H1 (cell line): ENCODE results near the gene PPM1F. TPM values are rescaled to one million over a fixed set of nuclear protein-coding genes. Genes with fewer than 3 reads are reported as not detected.
"Not testable (repeated sequence)": the region's sequence is repeated elsewhere in the genome, so short reads cannot be mapped to it uniquely, and the experiment has no call there.

Experiments used
- CTCF ChIA-PET: fragments of 300-600 bp; sonication (Branson Sonifier 250); formaldehyde crosslinking; loops from one replicate; lab custom pipeline; 2021; ENCODE audit not compliant: partially characterized antibody; lab: Charles Lee
- POLR2A ChIA-PET: fragments of 300-600 bp; sonication (Branson Sonifier 250); formaldehyde crosslinking; loops from one replicate; lab custom pipeline; 2021; ENCODE audit warnings: inconsistent platforms; ENCODE audit not compliant: partially characterized antibody; lab: Charles Lee
- DNase-seq, 2 experiments: peaks; one replicate each; pipeline versions ENCODE4 v3.0.0 to v3.0.0-alpha.2; 2010 to 2022; ENCODE audit warnings: low spot score in 2 of 2, low read depth in 1 of 2, mixed read lengths in 1 of 2
- FAIRE-seq: peaks from 2 replicates; lab custom pipeline; 2011; peaks lifted over from hg19 to GRCh38; lab: Jason Lieb, UNC
- H2AFZ ChIP-seq: 2 replicates; pipeline ENCODE4 v1.8.1; 2012; ENCODE audit warnings: low read length, inconsistent platforms
- H2AK5ac ChIP-seq: 2 replicates; pipeline ENCODE4 v1.6.1; 2013; ENCODE audit warnings: low read depth, low read length
- H2BK120ac ChIP-seq: replicated peaks from 2 replicates; pipeline ENCODE3; 2013; ENCODE audit warnings: low read depth, low read length, inconsistent platforms
- H2BK12ac ChIP-seq: 2 replicates; pipeline ENCODE4 v1.6.1; 2013; ENCODE audit warnings: low read depth, low read length
- H2BK15ac ChIP-seq: 2 replicates; pipeline ENCODE4 v1.6.1; 2013; ENCODE audit warnings: low read length
- H2BK20ac ChIP-seq: 2 replicates; pipeline ENCODE4 v1.6.1; 2013; ENCODE audit warnings: low read length
- H2BK5ac ChIP-seq: 2 replicates; pipeline ENCODE4 v1.6.1; 2013; ENCODE audit warnings: low read depth, low read length
- H3K14ac ChIP-seq: 2 replicates; pipeline ENCODE4 v1.6.1; 2013; ENCODE audit warnings: inconsistent platforms; ENCODE audit not compliant: insufficient read length
- H3K18ac ChIP-seq: 2 replicates; pipeline ENCODE4 v1.6.1; 2013; ENCODE audit warnings: low read length; ENCODE audit errors: extremely low read depth
- H3K23ac ChIP-seq: 2 replicates; pipeline ENCODE4 v1.6.1; 2013; ENCODE audit warnings: inconsistent platforms; ENCODE audit not compliant: insufficient read length
- H3K23me2 ChIP-seq: 2 replicates; pipeline ENCODE4 v1.6.1; 2013; ENCODE audit warnings: low read depth, low read length
- H3K27ac ChIP-seq: 2 replicates; pipeline ENCODE4 v1.6.1; 2011; ENCODE audit warnings: low read depth, low read length, inconsistent platforms
- H3K27me3 ChIP-seq, 4 experiments: replicated peaks in 1 of 4; 1 replicate in 1 of 4; 2 replicates in 3 of 4; pipeline versions ENCODE4 v1.6.1 to v1.8.1; 2011 to 2013; ENCODE audit warnings: low read length in 3 of 4, mild to moderate bottlenecking in 3 of 4, inconsistent platforms in 2 of 4, mixed read lengths in 2 of 4, moderate library complexity in 1 of 4; ENCODE audit not compliant: control insufficient read depth in 3 of 4, insufficient read depth in 3 of 4; ENCODE audit errors: extremely low read depth in 1 of 4
- H3K36me3 ChIP-seq, 4 experiments: 2 replicates each; pipeline versions ENCODE4 v1.6.1 to v1.8.1; 2011 to 2013; ENCODE audit warnings: mild to moderate bottlenecking in 4 of 4, low read length in 3 of 4, moderate library complexity in 2 of 4, control low read depth in 1 of 4, inconsistent platforms in 1 of 4; ENCODE audit not compliant: insufficient read depth in 4 of 4, control insufficient read depth in 2 of 4
- H3K4ac ChIP-seq: replicated peaks from 2 replicates; pipeline ENCODE3; 2013; ENCODE audit warnings: low read length, low read depth, mixed read lengths, inconsistent platforms; ENCODE audit not compliant: insufficient read length
- H3K4me1 ChIP-seq, 4 experiments: replicated peaks in 1 of 4; 1 replicate in 1 of 4; 2 replicates in 3 of 4; pipeline versions ENCODE4 v1.6.1 to v1.8.1; 2011 to 2013; ENCODE audit warnings: low read length in 3 of 4, inconsistent platforms in 2 of 4, mixed read lengths in 1 of 4; ENCODE audit not compliant: insufficient read depth in 4 of 4, control insufficient read depth in 3 of 4
- H3K4me2 ChIP-seq, 2 experiments: 2 replicates each; pipeline versions ENCODE4 v1.6.1 to v1.8.1; 2011 to 2013; ENCODE audit warnings: low read depth in 2 of 2, low read length in 2 of 2, control low read depth in 1 of 2, inconsistent platforms in 1 of 2, mild to moderate bottlenecking in 1 of 2; ENCODE audit not compliant: insufficient read depth in 1 of 2
- H3K4me3 ChIP-seq, 4 experiments: fragments of 200-600, 300-600 bp in 1 of 4; sonication (generic), shearing (Covaris generic), sonication (Bioruptor Twin) in 1 of 4; 2 replicates each; pipeline versions ENCODE4 v1.5.1 to v1.8.1; 2011 to 2016; ENCODE audit warnings: low read length in 4 of 4, low read depth in 3 of 4, control low read depth in 2 of 4, inconsistent platforms in 2 of 4, mild to moderate bottlenecking in 2 of 4, mixed read lengths in 1 of 4, moderate library complexity in 1 of 4; ENCODE audit not compliant: insufficient read depth in 2 of 4; ENCODE audit errors: extremely low read depth in 1 of 4
- H3K56ac ChIP-seq: replicated peaks from 2 replicates; pipeline ENCODE3; 2013; ENCODE audit warnings: low read depth, mild to moderate bottlenecking, mixed read lengths, low read length, inconsistent platforms; ENCODE audit not compliant: insufficient read length
- H3K79me1 ChIP-seq: 2 replicates; pipeline ENCODE4 v1.6.1; 2013; ENCODE audit warnings: low read depth, low read length, control low read depth
- H3K79me2 ChIP-seq, 2 experiments: 2 replicates each; pipeline versions ENCODE4 v1.6.1 to v1.8.1; 2012 to 2013; ENCODE audit warnings: low read length in 2 of 2, mild to moderate bottlenecking in 2 of 2, inconsistent platforms in 1 of 2; ENCODE audit not compliant: insufficient read depth in 2 of 2, control insufficient read depth in 1 of 2
- H3K9ac ChIP-seq, 4 experiments: replicated peaks in 1 of 4; 1 replicate in 1 of 4; 2 replicates in 3 of 4; pipeline versions ENCODE4 v1.6.1 to v1.8.1; 2011 to 2013; ENCODE audit warnings: low read depth in 3 of 4, low read length in 3 of 4, control low read depth in 2 of 4, mild to moderate bottlenecking in 2 of 4, moderate library complexity in 2 of 4, inconsistent platforms in 1 of 4; ENCODE audit errors: extremely low read depth in 1 of 4
- H3K9me3 ChIP-seq, 2 experiments: 2 replicates each; pipeline versions ENCODE4 v1.6.1 to v1.8.1; 2012 to 2013; ENCODE audit warnings: mild to moderate bottlenecking in 2 of 2, moderate library complexity in 2 of 2, control low read depth in 1 of 2, inconsistent platforms in 1 of 2, low read depth in 1 of 2, low read length in 1 of 2, mixed read lengths in 1 of 2; ENCODE audit not compliant: insufficient read depth in 2 of 2
- H4K20me1 ChIP-seq, 2 experiments: replicated peaks in 1 of 2; 2 replicates each; pipeline versions ENCODE3 to v1.8.1; 2011 to 2013; ENCODE audit warnings: inconsistent platforms in 2 of 2, low read length in 2 of 2, mild to moderate bottlenecking in 1 of 2; ENCODE audit not compliant: insufficient read depth in 2 of 2, control insufficient read depth in 1 of 2
- H4K5ac ChIP-seq: 2 replicates; pipeline ENCODE4 v1.6.1; 2013; ENCODE audit warnings: low read length, low read depth, mixed read lengths, inconsistent platforms; ENCODE audit not compliant: insufficient read length
- H4K8ac ChIP-seq: 2 replicates; pipeline ENCODE4 v1.8.0; 2013; ENCODE audit warnings: mild to moderate bottlenecking, moderate library complexity, low read length, inconsistent platforms; ENCODE audit not compliant: insufficient read depth; ENCODE audit errors: extremely low read depth
- H4K91ac ChIP-seq: replicated peaks from 2 replicates; pipeline ENCODE3; 2013; ENCODE audit warnings: low read length, mixed read lengths, inconsistent platforms; ENCODE audit not compliant: insufficient read length
- WGBS, 2 experiments: shearing (Covaris generic) in 1 of 2; methylation state at CpG; one replicate each; pipeline versions ENCODE4 v1.1.6 to v1.1.7; 2013 to 2015; ENCODE audit warnings: low lambda C conversion rate in 2 of 2, mixed read lengths in 2 of 2, inconsistent platforms in 1 of 2, low coverage in 1 of 2, missing lambda C conversion rate in 1 of 2; ENCODE audit not compliant: insufficient replicate concordance in 2 of 2, insufficient coverage in 1 of 2, insufficient read length in 1 of 2; ENCODE audit errors: extremely low coverage in 1 of 2, missing lambda C conversion rate in 1 of 2; 5-methylcytosine and 5-hydroxymethylcytosine counted together
- polyA plus RNA-seq, 7 experiments: library from polyadenylated mRNA; depleted of rRNA in 3 of 7; stranded (reverse) in 5 of 7; unstranded in 2 of 7; fragments of >200 nt in 5 of 7; fragments of 200-250 nt in 2 of 7; gene quantifications; 1 replicate in 5 of 7; 2 replicates in 1 of 7; 4 replicates in 1 of 7; pipeline versions ENCODE4 v1.2.1 to v1.2.3, GENCODE V29; 2011 to 2013; ENCODE audit warnings: missing spikeins in 2 of 7, mixed read lengths in 2 of 7
- total RNA-seq: library from RNA; stranded (reverse); fragmentation: NEBNext Ultra II Directional; extraction: Animal tissue kit (Norgen Biotek cat#: 25700); gene quantifications from 2 replicates; pipeline ENCODE4 v1.2.1, GENCODE V29; 2021

The PPM1F gene
- total and polyA plus RNA-seq, 2 of the 8 experiments (the other 6 are each of a cell fraction or from before 2014, with no cell fraction given), result 12.4 to 22.8 TPM

DNA sequence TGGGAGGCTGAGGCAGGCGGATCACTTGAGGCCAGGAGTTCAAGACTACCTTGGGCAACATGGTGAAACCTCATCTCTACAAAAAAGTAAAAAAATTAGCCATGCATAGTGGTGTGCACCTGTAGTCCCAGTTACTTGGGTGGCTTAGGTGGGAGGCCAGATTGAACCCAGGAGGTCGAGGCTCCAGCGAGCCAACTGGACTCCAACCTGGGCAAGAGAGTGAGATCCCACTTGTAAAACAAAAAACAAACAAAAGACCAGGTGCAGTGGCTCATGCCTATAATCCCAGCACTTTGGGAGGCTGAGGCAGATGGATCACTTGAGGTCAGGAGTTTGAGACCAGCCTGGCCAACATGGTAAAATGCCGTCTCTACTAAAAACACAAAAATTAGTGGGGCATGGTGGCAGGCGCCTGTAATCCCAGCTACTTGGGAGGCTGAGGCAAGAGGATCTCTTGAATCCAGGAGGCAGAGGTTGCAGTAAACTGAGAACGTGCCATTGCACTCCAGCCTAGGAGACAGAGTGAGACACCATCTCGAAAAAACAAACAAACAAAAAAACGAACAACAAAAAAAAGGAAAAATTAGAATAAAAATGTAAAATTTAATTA lies 38.5 kb downstream of the PPM1F start:
- H4K8ac ChIP-seq, H3K9me3 ChIP-seq, H2AFZ ChIP-seq, H2BK120ac ChIP-seq, H3K27ac ChIP-seq, H3K4me3 ChIP-seq, H4K91ac ChIP-seq, H3K9ac ChIP-seq, H3K23ac ChIP-seq, H2BK15ac ChIP-seq, H3K56ac ChIP-seq, H3K27me3 ChIP-seq, H4K5ac ChIP-seq, H2AK5ac ChIP-seq, H2BK5ac ChIP-seq, H3K79me2 ChIP-seq, H3K79me1 ChIP-seq, H2BK12ac ChIP-seq, H4K20me1 ChIP-seq, H2BK20ac ChIP-seq, H3K14ac ChIP-seq, H3K4me2 ChIP-seq, FAIRE-seq, H3K4ac ChIP-seq, DNase-seq, POLR2A ChIA-PET, H3K36me3 ChIP-seq, H3K23me2 ChIP-seq, H3K18ac ChIP-seq: not testable (repeated sequence)
- 96% methylated on average over 8 of the region's 8 CpGs; no CpG with 5 or more reads in 1 of the 2 experiments for WGBS, 2 experiments
- peaks cover 6 to 15% (median 9%) of the 10 kb centered on the region in 4 experiments for H3K4me1 ChIP-seq
- CTCF ChIA-PET, result interaction anchor here (1.4 kb wide), 1 partner anchor 24 kb away, joined by 4 read pairs; no protein-coding TSS in a partner anchor

DNA sequence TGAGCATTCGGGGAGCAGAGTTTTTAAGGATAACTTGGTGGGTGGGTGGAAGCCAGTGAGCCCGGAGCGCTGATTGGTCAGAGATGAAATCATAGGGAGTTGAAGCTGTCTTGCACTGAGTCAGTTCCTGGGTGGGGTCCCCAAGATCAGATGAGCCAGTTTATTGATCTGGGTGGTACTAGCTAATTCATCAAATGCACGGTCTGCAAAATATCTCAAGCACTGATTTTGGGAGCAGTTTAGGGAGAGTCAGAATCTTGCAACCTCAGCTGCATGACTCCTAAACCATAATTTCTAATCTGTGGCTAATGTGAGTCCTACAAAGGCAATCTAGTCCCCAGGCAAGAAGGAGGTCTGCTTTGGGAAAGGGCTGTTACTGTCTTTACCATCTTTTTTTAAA lies 42.3 kb downstream of the PPM1F start:
- CTCF ChIA-PET, result interaction anchor here (1.4 kb wide), 1 partner anchor 12 kb away, joined by 3 read pairs; no protein-coding TSS in a partner anchor
- not testable (repeated sequence) for H2BK5ac ChIP-seq, H3K9ac ChIP-seq, H2AK5ac ChIP-seq, DNase-seq, H2BK120ac ChIP-seq, H4K91ac ChIP-seq, H4K5ac ChIP-seq, H3K14ac ChIP-seq, H2BK15ac ChIP-seq, H4K8ac ChIP-seq, FAIRE-seq, H3K18ac ChIP-seq, H2BK20ac ChIP-seq, H3K79me2 ChIP-seq, H3K4me1 ChIP-seq, H3K79me1 ChIP-seq, H3K9me3 ChIP-seq, H3K4me2 ChIP-seq, H3K27me3 ChIP-seq, H3K56ac ChIP-seq, H2BK12ac ChIP-seq, H3K27ac ChIP-seq, H3K4me3 ChIP-seq, H3K36me3 ChIP-seq, H3K23ac ChIP-seq, H2AFZ ChIP-seq, H3K4ac ChIP-seq, H3K23me2 ChIP-seq, H4K20me1 ChIP-seq
- WGBS, 2 experiments, result 82% methylated on average over 4 of the region's 4 CpGs; no CpG with 5 or more reads in 1 of the 2 experiments
- POLR2A ChIA-PET, result interaction anchor here (1.3 kb wide), 1 partner anchor 13 kb away, joined by 4 read pairs; no protein-coding TSS in a partner anchor
